HG03103 (cell line): Measurements from ENCODE around the gene BCL2A1.
"Not testable (repeated sequence)": the region's sequence is repeated elsewhere in the genome, so short reads cannot be mapped to it uniquely, and the experiment has no call there.

Experiments
- ATAC-seq: cut with Tn5 transposase; IDR thresholded peaks from one replicate; pipeline ENCODE4 v1.9.1; 2021; ENCODE audit warnings: low read depth; ENCODE audit not compliant: unreplicated experiment

BCL2A1 gene

GRCh38 chr15:79989682-79990081 lies 18.7 kb upstream of the BCL2A1 start:
- no peak for ATAC-seq

GRCh38 chr15:79989183-79989582 lies 18.2 kb upstream of the BCL2A1 start:
- no peak for ATAC-seq

GRCh38 chr15:79988448-79989117 lies 17.6 kb upstream of the BCL2A1 start:
- ATAC-seq, result no peak

GRCh38 chr15:79987969-79988368 lies 17.0 kb upstream of the BCL2A1 start:
- no peak for ATAC-seq

- no peak for ATAC-seq
Measured at GRCh38 chr15:79987569-79987955, 16.6 kb upstream of the BCL2A1 start.

- ATAC-seq, result no peak
Measured at GRCh38 chr15:79981831-79982455, 10.9 kb upstream of the BCL2A1 start.

GRCh38 chr15:79978655-79979514 lies 7.9 kb upstream of the BCL2A1 start:
- peak; percentile 57 for ATAC-seq

GRCh38 chr15:79978260-79978654 lies 7.3 kb upstream of the BCL2A1 start:
- ATAC-seq, result no peak

GRCh38 chr15:79977431-79978054 lies 6.5 kb upstream of the BCL2A1 start:
- peak; percentile 41 for ATAC-seq

GRCh38 chr15:79973456-79974195 lies 2.6 kb upstream of the BCL2A1 start:
- ATAC-seq, result no peak

- ATAC-seq, result no peak
Measured at GRCh38 chr15:79972863-79973262, 1.9 kb upstream of the BCL2A1 start.

GRCh38 chr15:79970181-79970580 lies 815 bp downstream of the BCL2A1 start:
- ATAC-seq, result no peak

- ATAC-seq, result no peak
Measured at GRCh38 chr15:79969146-79969545, 1.9 kb downstream of the BCL2A1 start.

- no peak for ATAC-seq
Measured at GRCh38 chr15:79967298-79968182, 3.5 kb downstream of the BCL2A1 start.

- ATAC-seq, result no peak
Measured at GRCh38 chr15:79966634-79967297, 4.2 kb downstream of the BCL2A1 start.

GRCh38 chr15:79965846-79966630 lies 5.0 kb downstream of the BCL2A1 start:
- ATAC-seq, result no peak

- no peak for ATAC-seq
Measured at GRCh38 chr15:79964232-79964805, 6.7 kb downstream of the BCL2A1 start.

GRCh38 chr15:79962921-79963320 lies 8.1 kb downstream of the BCL2A1 start:
- not testable (repeated sequence) for ATAC-seq
